MM.1S (cell line): ENCODE data around the gene C11orf86.

ENCODE experiments used
- DNase-seq: peaks from one replicate; pipeline ENCODE4 v3.0.0-alpha.2; 2015
- H2AFZ ChIP-seq: fragments of 300-600 bp; sonication (generic); 2 replicates; pipeline ENCODE4 v1.6.0; 2016; ENCODE audit warnings: antibody characterized with exemption, low read length
- H3F3A ChIP-seq: fragments of 300-600 bp; sonication (generic); 2 replicates; pipeline ENCODE4 v1.6.1; 2016; ENCODE audit warnings: mild to moderate bottlenecking, antibody characterized with exemption, low read length, moderate library complexity, mixed read lengths; ENCODE audit not compliant: insufficient read depth
- H3K27ac ChIP-seq: fragments of 300-600 bp; sonication (generic); 2 replicates; pipeline ENCODE4 v1.5.1; 2016; ENCODE audit warnings: mild to moderate bottlenecking, low read length
- H3K27me3 ChIP-seq: fragments of 300-600 bp; sonication (generic); replicated peaks from 2 replicates; pipeline ENCODE4 v1.6.0; 2016; ENCODE audit warnings: low read length; ENCODE audit not compliant: insufficient read depth
- H3K36me3 ChIP-seq: fragments of 300-600 bp; sonication (generic); replicated peaks from 2 replicates; pipeline ENCODE4 v1.6.1; 2016; ENCODE audit warnings: mild to moderate bottlenecking, low read length, mixed read lengths; ENCODE audit not compliant: insufficient read depth
- H3K4me1 ChIP-seq: fragments of 300-600 bp; sonication (generic); 2 replicates; pipeline ENCODE4 v1.6.1; 2016; ENCODE audit warnings: low read length, mixed read lengths
- H3K4me2 ChIP-seq: fragments of 300-600 bp; sonication (generic); 2 replicates; pipeline ENCODE4 v1.6.0; 2016; ENCODE audit warnings: low read depth, low read length
- H3K4me3 ChIP-seq: fragments of 300-600 bp; sonication (generic); 2 replicates; pipeline ENCODE4 v1.5.1; 2016; ENCODE audit warnings: low read length, mixed read lengths
- H3K79me2 ChIP-seq: fragments of 300-600 bp; sonication (generic); 2 replicates; pipeline ENCODE4 v1.6.1; 2016; ENCODE audit warnings: mixed run types, low read length, mixed read lengths
- H3K9ac ChIP-seq: fragments of 300-600 bp; sonication (generic); 2 replicates; pipeline ENCODE4 v1.6.1; 2016; ENCODE audit warnings: low read length, mixed read lengths
- H3K9me2 ChIP-seq: fragments of 300-600 bp; sonication (generic); replicated peaks from 2 replicates; pipeline ENCODE4 v1.6.1; 2016; ENCODE audit warnings: mild to moderate bottlenecking, low read length, mixed read lengths; ENCODE audit not compliant: insufficient read depth
- H3K9me3 ChIP-seq: fragments of 300-600 bp; sonication (generic); replicated peaks from 2 replicates; pipeline ENCODE4 v1.6.1; 2016; ENCODE audit warnings: mild to moderate bottlenecking, low read length, mixed read lengths; ENCODE audit not compliant: insufficient read depth
- H4K20me1 ChIP-seq: fragments of 300-600 bp; sonication (generic); 2 replicates; pipeline ENCODE4 v1.6.1; 2016; ENCODE audit warnings: mild to moderate bottlenecking, low read length, moderate library complexity, mixed read lengths; ENCODE audit not compliant: insufficient read depth
- EZH2 ChIP-seq: fragments of 300-600 bp; sonication (generic); optimal IDR thresholded peaks from 2 replicates; pipeline ENCODE3; 2017; ENCODE audit warnings: low read depth, mild to moderate bottlenecking, antibody characterized with exemption, low read length, mixed read lengths
- EZH2phosphoT487 ChIP-seq: fragments of 300-600 bp; sonication (generic); IDR thresholded peaks from 2 replicates; pipeline ENCODE4 v1.6.1; 2018; ENCODE audit warnings: antibody characterized with exemption, low read length
- TF ChIP-seq, protein P1 (sequence below): fragments of 300-600 bp; sonication (generic); IDR thresholded peaks from 2 replicates; pipeline ENCODE4 v1.5.1; 2016; ENCODE audit warnings: antibody characterized with exemption, low read length, mixed read lengths

C11orf86 gene

DNA sequence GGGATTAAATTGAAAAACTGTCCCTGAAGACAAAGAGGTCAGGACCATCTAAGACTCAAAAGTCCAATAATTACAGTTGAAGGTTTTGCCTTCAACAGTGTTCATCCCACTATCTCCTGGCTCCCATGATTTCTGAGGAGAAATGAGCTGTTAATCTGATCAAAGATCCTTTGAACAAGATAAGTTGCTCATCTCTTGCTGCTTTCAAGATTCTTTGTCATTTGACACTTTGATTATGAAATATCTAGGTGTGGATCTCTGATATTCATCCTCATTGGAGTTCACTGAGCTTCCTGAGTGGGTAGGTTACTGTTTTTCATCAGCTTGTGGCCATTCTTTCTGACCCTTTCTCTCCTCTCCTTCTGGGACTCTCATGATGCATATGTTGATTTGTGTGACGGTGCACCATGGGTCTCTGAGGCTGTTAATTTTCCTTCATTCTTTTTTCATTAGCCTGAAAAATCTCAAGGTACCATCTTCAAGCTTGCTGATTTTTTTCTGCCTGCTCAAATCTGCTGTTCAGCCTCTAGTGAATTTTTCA lies 37.8 kb upstream of the C11orf86 start:
- Histone ChIP-seq H3K9me3 (no peaks in the 10 kb centered on the region), H3K4me3 (no peak overlapping the region), H2AFZ (no peak overlapping the region), H3K4me1 (no peaks in the 10 kb centered on the region), H3K36me3 (no peaks in the 10 kb centered on the region), H3K27me3 (peaks cover 23% of the 10 kb centered on the region), H3K9me2 (no peaks in the 10 kb centered on the region), H4K20me1 (no peaks in the 10 kb centered on the region), H3K9ac (no peak overlapping the region), H3K27ac (no peak overlapping the region), H3F3A (no peaks in the 10 kb centered on the region), H3K4me2 (no peak overlapping the region), H3K79me2 (no peaks in the 10 kb centered on the region)
- no peak for DNase-seq
- TF ChIP-seq EZH2phosphoT487 (no peak), EZH2 (no peak)
- TF ChIP-seq, protein P1, sequence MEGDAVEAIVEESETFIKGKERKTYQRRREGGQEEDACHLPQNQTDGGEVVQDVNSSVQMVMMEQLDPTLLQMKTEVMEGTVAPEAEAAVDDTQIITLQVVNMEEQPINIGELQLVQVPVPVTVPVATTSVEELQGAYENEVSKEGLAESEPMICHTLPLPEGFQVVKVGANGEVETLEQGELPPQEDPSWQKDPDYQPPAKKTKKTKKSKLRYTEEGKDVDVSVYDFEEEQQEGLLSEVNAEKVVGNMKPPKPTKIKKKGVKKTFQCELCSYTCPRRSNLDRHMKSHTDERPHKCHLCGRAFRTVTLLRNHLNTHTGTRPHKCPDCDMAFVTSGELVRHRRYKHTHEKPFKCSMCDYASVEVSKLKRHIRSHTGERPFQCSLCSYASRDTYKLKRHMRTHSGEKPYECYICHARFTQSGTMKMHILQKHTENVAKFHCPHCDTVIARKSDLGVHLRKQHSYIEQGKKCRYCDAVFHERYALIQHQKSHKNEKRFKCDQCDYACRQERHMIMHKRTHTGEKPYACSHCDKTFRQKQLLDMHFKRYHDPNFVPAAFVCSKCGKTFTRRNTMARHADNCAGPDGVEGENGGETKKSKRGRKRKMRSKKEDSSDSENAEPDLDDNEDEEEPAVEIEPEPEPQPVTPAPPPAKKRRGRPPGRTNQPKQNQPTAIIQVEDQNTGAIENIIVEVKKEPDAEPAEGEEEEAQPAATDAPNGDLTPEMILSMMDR, result no peak

DNA sequence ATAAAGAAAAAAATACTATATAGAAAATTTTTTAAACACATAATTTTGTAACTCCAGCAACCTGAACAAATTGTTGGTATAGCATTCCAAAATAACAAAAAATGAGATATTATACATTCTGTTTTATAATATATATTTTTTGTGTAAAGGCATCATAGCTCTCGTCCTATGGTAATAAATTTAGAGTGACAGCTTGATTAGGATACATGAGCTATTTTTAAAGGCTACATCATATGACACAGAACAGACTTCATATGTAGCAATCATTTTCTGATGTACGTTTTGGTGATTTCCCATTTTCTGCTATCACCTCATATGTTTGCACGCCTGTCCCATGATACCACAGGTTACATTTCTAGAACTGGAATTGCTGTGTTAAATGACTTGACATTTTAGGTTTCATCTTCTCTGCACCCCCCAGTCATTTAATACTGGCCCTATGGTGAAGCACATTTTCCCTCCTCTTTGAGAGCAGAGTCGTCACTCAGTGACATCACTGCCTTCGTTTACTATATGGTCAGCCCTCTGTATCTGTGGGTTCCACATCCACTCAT lies 36.4 kb upstream of the C11orf86 start:
- Histone ChIP-seq H3K9me3 (no peaks in the 10 kb centered on the region), H4K20me1 (no peaks in the 10 kb centered on the region), H3K27ac (no peak overlapping the region), H3K9me2 (no peaks in the 10 kb centered on the region), H3K4me1 (no peaks in the 10 kb centered on the region), H3K9ac (no peak overlapping the region), H3K27me3 (peaks cover 19% of the 10 kb centered on the region), H3F3A (no peaks in the 10 kb centered on the region), H3K79me2 (no peaks in the 10 kb centered on the region), H3K4me2 (no peak overlapping the region), H2AFZ (no peak overlapping the region), H3K36me3 (no peaks in the 10 kb centered on the region), H3K4me3 (no peak overlapping the region)
- no peak for DNase-seq
- no peak for TF ChIP-seq EZH2phosphoT487
- TF ChIP-seq, protein P1, result no peak
- TF ChIP-seq EZH2, result no peak

DNA sequence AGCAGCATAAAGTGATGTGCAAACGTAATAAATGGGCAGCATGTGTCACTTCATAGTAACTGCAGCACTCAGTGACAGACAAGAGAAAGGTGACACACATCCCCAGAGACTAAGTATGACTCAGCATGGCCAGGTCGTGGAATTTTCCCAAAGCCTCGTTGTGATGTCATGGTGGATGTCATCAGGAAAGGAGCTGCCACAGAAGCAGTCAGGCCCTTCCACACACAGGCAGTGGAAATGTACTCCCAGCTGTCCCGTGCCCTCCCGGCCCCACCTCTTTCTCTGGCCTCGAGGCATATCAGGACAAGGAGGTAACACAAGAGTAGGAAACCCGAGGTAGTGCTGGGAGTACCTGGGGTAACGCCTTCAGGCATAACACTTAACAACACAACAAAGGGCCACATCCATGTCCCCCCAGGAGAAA lies 25.0 kb upstream of the C11orf86 start:
- DNase-seq, result no peak
- no peak overlapping the region for H3K27ac ChIP-seq
- peaks cover 62% of the 10 kb centered on the region for H3K27me3 ChIP-seq
- H4K20me1 ChIP-seq, result no peaks in the 10 kb centered on the region
- no peaks in the 10 kb centered on the region for H3K36me3 ChIP-seq
- H3K79me2 ChIP-seq, result no peaks in the 10 kb centered on the region
- no peaks in the 10 kb centered on the region for H3K9me3 ChIP-seq
- H3K9me2 ChIP-seq, result no peaks in the 10 kb centered on the region
- H3K4me1 ChIP-seq, result no peaks in the 10 kb centered on the region
- TF ChIP-seq, protein P1, result no peak
- TF ChIP-seq EZH2, result no peak
- TF ChIP-seq EZH2phosphoT487, result no peak
- H3F3A ChIP-seq, result no peaks in the 10 kb centered on the region
- no peak overlapping the region for H3K4me3 ChIP-seq
- H3K4me2 ChIP-seq, result no peak overlapping the region
- no peak overlapping the region for H2AFZ ChIP-seq
- H3K9ac ChIP-seq, result no peak overlapping the region
